Activated T-cell treated with anti-CD3 and anti-CD28 coated beads for 4 hours (primary cell): ENCODE data around the gene CD36.

Experiments used
- DNase-seq: peaks from one replicate; pipeline ENCODE4 v3.0.0-alpha.2; 2020

Gene CD36

DNA sequence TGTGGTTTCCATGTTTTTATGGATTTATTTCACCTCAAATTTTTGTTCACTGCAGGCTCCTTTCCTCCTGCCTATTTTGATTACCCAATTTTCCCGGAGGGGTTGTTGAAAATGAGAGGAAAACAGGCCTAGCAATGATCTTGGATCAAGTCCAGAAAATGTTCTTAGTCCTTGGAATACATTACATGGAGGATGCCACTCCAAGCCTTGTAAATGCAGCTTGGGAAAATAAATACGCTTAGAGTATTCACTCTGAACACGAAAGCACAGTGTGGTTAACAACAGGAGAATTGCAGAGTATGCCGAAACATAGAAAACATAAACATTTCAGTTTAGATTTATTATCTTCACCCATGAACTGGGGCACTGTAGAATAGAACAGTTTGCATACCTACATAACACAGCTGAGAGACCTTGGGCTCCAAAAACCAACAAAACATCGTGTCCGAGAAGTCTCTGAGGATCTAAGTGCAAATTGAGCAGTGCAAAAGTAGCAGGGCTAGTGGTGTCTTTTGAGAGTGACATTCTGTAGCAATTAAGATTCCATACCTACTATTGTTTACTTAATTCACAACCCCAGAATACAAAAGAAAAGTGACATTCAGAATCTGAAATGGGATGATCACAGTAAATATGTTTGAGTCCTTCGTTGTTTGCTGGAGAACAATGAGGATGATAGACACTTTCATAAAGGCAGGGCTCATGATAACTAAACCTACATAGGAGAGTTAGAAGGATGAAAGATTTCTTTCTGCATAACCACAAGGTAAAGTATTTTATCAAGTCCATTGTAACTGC, 7.6 kb upstream of the CD36 start:
- no peak for DNase-seq

DNA sequence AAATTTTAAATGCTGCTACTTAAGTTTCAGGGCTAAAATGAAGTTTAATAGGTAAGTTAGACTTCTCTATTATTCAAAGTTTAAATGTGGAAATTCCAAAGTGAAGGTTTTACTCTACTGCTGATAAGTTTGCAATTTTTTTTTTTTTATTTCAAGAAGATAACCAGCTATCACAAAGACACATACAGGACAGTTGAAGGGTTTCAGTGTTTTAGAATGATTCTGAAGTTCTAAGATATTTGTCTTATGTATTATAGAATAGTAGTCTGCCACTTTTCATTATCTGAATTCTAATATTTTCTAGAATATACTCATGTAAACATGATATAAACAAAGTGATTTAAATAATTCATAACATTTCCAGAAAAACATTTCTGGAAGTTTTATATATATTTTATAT, 7.0 kb upstream of the CD36 start:
- no peak for DNase-seq

DNA sequence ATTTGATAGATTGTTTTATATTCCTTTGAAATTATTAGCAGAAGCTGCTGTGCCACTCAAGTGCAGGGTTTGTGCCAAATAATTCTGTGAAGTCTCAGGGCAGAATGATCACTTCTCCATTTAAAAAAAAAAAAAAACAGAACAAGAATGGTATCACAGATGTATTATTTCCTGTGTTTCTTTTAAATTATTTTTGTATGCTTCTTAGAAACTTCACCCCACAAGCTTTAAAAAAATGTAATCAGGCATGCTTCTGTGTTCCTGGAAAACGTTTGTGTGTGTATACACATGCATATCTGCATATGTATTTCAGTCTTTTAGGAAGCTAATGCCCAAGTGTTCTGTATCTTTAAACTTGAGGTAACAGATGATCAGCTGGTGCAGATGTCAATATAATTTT, 6.3 kb upstream of the CD36 start:
- no peak for DNase-seq

DNA sequence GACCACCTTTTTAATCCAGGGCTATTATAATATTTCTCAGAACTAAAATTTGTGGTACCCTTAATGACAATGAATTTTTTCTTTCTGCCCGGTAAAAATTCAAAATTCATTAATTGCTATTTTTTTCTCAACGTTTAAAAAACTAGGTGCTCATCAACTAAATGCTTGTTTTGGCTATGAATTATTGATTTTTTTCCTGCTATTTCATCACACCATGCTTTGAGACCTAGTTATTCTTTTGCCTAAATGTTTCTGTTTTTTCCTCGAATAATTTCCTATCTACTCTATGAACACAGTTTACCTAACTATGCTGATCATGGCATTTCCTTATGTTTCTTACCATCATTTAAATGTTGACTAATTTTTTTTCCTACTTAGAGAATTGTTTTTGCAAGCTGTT, 5.6 kb upstream of the CD36 start:
- DNase-seq, result no peak

DNA sequence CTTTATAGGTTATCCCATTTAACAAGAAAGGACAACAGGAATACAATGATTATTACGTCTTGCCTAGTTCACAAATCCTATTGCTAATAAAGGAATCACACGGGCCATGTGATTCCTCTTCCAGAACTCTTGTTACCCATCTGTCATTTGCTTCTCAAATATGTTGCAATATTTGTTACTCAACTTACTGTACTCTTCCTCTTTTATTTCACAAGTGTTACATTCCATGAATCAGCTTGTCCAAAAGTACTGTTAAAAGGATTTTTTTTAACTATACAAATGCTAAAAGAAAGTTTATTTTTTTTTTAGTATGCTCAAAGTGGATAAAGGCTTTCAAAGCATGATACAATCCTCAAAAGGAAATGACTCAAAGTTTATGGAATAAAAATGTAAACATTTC, 3.9 kb upstream of the CD36 start:
- no peak for DNase-seq

DNA sequence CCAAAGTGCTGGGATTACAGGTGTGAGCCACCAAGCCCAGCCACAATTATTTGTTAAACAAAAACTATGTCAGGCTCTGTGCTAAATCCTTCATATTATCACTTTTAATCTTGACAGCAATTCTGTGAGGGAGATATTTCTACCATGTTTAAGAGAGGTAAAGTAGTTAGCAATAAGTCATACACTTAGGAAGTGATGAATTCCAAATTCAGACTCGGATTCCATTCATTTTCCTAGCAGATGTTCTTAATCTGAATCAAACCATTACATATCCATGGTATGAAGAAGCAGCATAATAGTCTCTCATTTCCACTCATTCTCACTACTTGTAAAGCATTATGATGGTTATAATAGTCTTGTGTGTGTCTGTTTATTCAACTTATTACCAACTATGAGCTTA, 2.9 kb upstream of the CD36 start:
- DNase-seq, result no peak

DNA sequence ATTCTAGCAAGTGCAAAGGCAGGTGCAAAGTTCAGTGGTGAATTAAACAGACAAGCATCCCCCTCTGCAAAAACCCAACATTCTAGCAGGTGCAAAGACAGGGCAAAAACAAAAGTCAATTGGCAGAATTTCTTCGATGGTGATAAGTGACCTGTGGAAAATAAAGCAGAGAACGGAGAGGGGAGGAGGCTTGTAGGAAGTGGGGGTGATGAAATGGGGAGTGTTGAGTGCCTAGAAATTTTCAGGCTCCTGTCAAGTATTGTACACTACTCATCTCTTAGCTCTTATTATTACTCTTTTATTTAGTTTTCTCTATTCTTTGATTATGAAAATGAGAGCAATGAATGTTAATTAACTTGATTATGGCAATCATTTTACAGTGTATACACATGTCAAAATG, 2.4 kb upstream of the CD36 start:
- DNase-seq, result no peak

DNA sequence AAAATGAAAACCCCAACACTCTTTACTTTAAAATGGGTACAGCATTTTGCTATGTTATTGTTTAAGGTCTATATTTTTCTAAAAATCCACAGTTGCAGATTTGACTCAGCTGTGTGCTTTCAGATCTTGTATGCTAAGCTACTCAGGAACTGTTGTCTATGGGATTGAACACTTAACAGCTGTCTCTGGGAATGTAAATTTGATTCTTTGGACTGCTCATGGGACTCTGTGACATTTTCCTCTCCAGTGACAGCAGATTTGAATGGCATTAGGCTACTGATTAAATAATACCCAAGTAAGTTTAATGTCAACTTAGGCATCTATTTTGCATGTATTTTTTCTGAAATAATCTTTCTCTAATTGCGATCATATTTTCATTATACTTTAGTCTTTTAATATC, 1.7 kb upstream of the CD36 start:
- no peak for DNase-seq

DNA sequence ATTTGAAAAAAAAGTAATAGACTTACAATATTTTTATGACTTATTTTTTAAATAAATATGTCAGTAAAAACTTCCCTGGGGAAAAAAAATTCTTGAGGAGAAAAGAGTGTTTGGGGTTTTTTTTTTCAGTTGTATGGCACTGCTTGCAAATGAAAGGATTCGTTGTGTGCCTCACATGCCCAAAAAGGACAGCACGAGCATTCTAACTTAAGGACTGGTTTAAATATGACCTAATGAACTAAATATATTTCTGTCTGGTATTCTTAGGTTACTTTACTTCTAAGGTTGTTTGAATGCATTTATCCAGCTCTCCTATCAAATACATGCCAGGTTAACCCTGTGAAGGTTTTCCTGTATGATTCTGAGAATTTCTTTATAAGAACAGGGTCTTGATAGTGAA, 988 bp upstream of the CD36 start:
- no peak for DNase-seq

DNA sequence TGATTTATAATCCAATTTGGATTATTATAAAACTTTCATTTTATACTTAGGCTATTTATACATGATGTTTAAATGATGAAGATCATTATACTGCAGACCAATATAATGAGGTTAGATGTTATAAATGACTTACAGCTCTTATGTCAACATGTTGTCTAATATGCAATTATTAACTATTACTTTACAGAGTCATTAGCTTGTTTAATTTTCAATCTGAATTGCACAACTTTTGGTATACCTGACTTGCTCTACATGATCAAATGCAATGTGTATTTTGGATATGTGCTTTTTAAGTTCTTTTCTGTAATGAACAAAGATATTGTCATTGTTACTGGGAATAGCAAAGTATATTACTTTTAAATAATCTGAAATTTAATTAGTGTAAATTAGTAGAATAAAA, 569 bp downstream of the CD36 start:
- no peak for DNase-seq

DNA sequence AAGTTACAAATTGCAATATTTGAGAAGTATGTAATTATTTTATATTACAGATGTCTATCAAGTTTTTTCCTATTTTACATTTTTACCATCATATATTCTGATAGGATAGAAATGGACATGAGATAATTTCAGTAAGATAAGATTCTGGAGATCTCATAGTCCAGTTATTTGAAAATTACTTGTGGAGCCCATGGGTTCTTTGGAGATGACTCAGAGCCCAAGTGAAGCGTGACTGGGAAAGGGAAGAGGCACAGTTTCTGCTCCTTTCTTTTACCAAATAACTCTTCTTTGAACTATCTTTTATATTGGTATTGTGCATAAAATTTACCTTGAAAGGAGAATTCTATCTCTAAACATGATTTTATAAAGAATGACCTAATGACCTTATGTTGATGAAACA, 2.4 kb downstream of the CD36 start:
- DNase-seq, result no peak

DNA sequence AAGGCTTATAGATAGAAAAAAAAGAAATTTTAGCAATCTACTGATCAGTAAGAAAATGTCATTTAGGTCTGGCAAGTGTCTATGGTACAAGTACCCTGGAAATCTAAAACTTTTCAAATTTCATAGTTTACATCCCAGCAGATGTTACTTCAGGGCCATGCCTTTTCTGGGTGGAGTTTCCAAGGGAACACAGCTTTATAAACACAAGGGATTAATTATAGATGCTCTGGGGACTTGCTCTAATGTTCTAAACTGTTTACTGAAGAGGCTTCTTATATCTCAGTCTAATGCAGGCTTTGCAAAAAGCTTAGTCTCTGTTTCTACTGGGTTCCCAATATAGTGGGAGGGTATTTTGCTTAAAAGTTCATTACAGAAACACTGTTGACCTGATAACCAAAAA, 3.1 kb downstream of the CD36 start:
- no peak for DNase-seq

DNA sequence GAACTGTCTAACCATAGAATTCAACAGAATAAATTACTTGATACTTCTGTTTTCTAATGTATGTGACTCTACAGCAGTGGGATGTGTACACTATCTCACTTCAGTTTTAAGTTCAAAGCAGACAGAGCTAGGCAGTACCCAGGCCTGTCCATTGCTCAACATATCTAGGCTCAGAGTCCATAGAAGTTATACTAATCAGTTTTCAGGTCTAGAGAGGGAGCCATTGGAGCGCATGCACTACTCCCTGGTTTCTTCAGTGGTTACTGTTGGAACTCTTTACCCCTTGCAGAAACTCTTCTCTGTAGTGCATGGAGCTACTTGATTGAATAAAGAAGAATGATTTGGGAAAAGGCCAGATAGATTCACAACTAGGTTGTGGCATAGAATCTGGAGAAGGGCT, 4.4 kb downstream of the CD36 start:
- DNase-seq, result no peak

DNA sequence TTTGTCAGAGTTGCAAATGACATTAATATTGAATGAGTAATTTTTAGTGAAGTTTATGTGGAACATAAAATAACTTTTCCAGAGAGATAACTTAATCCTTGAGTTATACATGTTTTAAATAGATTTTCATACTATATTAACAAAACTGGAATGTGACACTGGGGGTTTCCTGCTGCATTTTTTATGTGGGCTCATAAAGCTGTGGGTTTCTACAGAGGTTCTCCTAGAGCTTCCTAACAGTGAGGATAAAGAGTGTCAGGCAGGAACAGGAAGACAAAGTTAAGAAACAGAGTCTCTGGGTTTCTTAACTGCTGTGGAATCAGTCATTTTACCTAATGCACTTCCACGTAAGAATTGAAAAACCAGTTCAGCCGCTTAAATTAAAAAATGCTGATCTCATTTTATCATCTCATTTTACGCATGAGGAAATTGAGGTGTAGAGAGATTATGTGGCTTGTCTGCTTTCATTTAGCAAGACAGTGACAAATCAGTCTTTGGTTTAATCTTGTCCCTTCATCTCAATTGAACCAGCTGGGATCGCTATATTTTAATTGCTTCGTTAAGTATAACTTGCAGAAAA, 5.0 kb downstream of the CD36 start:
- DNase-seq, result no peak

DNA sequence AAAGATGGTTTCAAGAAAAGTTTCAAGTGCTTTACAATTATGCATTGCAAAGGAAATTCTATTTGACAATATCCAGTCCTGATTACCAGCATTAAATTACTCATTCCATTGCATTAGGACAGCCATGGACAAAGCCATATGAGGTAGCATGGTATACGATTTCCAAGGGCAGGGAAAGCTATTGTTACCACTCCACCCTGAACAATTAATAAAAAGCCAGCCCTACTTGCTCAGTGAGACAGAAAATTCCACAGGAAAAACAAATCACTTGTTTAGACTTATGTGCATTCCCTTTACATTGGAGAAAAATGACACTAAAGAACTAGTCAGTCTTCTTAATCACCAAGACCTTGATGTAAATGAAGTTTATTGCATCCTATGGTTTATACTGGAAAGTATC, 5.6 kb downstream of the CD36 start:
- no peak for DNase-seq

DNA sequence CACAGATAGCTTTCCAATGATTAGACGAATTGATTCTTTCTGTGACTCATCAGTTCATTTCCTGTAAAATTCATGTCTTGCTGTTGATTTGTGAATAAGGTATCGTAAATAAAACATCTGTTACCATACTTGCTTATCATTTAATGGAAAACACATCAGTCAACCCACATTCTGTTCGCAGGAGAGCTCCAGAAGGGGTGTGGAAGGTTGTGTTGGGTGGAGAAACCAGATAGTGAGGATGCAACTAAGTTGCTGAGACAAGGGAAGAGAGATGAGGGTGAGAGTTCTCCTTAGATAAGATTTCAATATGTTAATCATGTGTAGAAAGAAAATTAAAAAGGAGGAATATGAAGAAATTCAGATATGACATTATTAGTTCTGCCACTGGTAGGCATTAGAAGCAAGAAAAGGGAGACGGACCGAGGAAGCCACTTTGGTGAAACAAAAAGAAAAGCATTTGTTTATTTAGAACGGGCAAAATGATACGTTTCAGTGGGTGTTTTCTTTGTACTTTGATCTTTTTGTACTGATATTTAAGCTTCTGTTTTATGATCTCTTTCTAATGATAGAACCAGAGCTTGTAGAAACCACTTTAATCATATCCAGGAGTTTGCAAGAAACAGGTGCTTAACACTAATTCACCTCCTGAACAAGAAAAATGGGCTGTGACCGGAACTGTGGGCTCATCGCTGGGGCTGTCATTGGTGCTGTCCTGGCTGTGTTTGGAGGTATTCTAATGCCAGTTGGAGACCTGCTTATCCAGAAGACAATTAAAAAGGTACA, 7.8 kb downstream of the CD36 start:
- no peak for DNase-seq

DNA sequence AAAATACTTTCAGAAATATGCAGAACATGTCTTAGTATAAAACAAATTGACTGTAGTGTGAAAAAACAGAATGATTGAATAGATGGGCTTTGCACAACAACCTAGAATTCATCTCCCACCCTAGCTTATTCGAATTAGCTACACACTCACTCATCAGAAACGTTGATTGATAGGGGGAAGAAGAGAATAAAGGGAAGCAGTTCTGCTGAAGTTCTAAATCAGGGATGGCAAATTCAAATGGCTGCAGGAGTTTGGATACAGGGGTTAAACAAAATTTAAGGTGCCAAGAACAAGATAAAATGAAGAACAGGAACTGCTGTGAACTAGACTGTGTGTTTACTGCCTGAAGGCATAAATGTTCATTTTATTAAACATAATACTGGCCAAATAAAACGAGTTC, 9.0 kb downstream of the CD36 start:
- DNase-seq, result no peak

DNA sequence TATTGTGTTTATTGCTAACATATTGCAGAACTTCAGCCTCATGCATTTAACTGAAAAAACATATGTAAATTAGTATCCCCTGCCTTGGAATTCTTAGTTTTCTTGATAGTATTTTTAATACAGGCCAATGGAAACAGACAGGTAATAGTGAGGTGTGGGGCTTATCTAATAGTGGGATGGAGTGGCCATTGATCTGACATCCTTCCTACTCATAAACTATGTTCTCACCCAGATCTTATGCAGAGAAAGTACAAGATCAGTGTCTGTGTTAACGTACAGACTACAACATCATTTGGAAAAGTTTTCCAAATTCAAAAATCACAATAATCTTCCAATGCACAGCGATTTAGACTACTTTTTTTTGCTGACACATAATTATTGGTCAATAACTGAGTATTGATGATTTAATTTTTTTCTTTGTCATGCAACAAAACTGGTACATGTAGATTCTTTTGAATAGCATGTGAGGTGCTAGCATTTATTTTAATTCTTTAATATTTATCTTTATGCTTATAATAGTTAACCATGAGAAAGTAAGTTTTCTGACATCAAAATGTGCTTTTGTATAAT, 9.7 kb downstream of the CD36 start:
- DNase-seq, result no peak

DNA sequence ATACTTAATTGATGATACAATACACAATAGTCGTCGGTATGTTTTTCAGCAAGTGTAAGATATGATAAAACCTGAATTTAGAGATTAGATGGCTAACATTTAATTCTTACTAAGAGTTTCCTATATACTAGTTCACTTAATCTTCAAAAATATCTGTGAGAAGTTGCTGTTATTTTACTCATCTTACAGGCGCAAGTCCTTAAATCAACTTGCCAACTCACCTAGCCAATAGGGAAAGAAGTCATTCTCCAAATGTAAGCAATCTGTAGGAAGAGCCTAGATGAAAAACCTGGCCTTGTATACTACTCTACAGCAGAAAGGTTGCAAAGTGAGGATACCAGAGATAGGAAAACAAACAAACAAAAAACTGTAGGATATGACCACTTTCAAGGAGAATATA, 10.6 kb downstream of the CD36 start:
- DNase-seq, result no peak

DNA sequence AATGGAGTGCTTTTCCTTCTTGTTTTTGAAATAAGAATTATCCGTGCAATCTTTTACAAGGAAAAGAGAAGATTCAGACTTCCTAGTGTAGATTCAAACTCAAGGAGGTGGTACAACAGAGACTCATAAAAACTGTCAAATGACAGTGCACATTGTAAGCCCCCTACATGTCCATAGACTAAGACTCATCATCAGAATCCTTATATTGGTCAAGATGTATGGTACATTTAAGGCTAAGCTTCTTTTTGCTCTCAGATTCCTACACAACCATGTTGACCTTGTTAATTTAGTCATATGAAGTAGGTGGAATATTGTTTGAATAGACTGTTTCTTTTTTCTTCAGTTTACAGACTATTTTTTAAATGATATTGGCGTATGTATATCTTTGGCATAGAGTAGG, 11.6 kb downstream of the CD36 start:
- DNase-seq, result no peak

DNA sequence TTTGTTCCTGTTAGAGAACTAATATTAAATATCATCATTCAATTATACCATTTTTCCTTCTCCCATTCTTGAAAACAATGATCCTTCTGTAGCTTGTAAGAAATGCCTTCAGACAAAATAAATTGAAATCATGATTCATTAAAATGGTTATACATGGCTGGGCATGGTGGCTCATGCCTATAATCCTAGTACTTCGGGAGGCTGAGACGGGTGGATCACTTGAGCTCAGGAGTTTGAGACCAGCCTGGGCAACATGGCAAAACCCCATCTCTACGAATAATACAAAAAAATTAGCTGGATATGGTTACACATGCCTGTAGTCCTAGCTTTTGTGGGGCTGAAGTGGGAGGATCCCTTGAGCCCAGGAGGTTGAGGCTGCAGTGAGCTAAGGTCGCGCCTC, 13.0 kb downstream of the CD36 start:
- DNase-seq, result no peak

DNA sequence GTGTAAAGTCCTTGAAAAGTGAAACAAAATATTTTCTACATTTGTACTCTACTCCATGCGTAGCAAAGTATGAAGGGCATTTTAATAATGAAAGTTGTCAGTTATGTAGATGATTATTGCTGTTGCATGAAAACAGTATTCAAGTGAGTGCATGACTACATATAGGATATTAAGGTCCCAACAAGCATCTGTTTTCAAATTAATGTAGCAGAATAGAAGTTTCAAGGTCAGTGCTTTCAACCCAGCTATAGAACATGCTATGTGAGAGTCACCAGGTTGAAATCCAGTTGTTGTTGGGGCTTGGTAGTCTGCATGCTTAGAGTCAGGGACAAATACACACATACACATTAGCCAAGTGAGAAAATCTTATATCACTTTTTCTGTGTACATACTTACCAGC, 14.8 kb downstream of the CD36 start:
- DNase-seq, result no peak

DNA sequence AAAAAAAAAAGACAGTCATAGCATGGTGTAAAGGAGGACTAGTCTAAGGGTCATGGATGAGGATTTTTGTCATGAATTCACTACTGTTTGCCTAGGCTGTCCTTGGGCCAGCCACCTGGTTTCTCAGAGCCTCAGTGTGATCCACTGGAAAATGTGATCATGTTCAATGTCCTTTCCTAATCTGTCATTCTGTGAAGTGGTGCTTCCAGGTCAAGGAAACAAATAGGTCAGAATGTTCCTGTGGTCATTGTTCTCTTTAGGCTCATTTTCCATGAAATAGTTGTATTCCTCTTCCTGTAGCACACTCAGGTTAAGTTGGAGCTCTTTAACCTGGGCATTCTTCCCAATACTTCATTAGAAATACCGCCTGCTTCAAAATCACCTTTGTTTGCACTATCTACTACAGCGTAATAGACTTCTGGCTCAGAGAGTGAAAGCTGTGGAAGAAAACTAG, 16.5 kb downstream of the CD36 start:
- no peak for DNase-seq

DNA sequence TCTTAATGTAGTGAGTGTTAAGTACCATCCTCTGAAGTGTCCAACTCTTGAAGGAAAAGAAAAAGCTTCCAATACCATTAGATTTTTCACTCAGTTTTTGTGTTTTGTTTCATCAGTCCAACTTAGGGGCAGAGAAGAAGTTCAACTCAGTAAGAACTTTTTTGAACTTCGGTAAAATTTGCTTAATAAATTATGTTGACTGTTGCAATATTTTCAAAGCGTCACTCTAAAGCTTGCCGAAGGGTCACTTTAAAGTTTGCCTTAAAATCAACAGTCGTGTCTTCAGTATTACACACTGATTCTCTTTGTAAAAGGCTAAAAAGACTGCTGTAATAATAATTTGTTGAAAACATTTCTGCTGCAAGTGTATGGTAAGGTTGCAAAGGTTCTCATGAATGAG, 17.6 kb downstream of the CD36 start:
- no peak for DNase-seq
